GM19467 (cell line): ENCODE measurements around the gene CCNH.
A peak's percentile ranks its signal among the peaks of the same experiment; 100 is the strongest.

Source experiments
- ATAC-seq: cut with Tn5 transposase; IDR thresholded peaks from one replicate; pipeline ENCODE4 v1.9.1; 2021; ENCODE audit warnings: mild to moderate bottlenecking, moderate library complexity; ENCODE audit not compliant: unreplicated experiment

Gene CCNH

GRCh38 chr5:87403899-87404298 lies 8.8 kb downstream of the CCNH start:
- ATAC-seq = no peak

GRCh38 chr5:87403409-87403808 lies 9.3 kb downstream of the CCNH start:
- no peak for ATAC-seq

- no peak for ATAC-seq
These were observed 11.1 kb downstream of the CCNH start for GRCh38 chr5:87401626-87402025.

GRCh38 chr5:87400305-87400899 lies 12.3 kb downstream of the CCNH start:
- peak; percentile 74 for ATAC-seq

GRCh38 chr5:87399720-87400119 lies 13.0 kb downstream of the CCNH start:
- no peak for ATAC-seq

- no peak for ATAC-seq
These were observed 13.6 kb downstream of the CCNH start for GRCh38 chr5:87398981-87399614.

GRCh38 chr5:87394411-87395165 lies 18.1 kb downstream of the CCNH start:
- no peak for ATAC-seq

- no peak for ATAC-seq
These were observed 19.4 kb downstream of the CCNH start for GRCh38 chr5:87393331-87393730.

- ATAC-seq = no peak
These were observed 19.9 kb downstream of the CCNH start for GRCh38 chr5:87392801-87393200.

GRCh38 chr5:87392170-87392569 lies 20.6 kb downstream of the CCNH start:
- no peak for ATAC-seq

- no peak for ATAC-seq
These were observed 22.0 kb downstream of the CCNH start for GRCh38 chr5:87390576-87391199.

GRCh38 chr5:87390075-87390474 lies 22.7 kb downstream of the CCNH start:
- ATAC-seq = peak; percentile 50

- peak; percentile 18 for ATAC-seq
These were observed 23.3 kb downstream of the CCNH start for GRCh38 chr5:87389296-87390034.

- no peak for ATAC-seq
These were observed 24.6 kb downstream of the CCNH start for GRCh38 chr5:87388129-87388528.

GRCh38 chr5:87385802-87386201 lies 26.9 kb downstream of the CCNH start:
- no peak for ATAC-seq

GRCh38 chr5:87383216-87383615 lies 29.5 kb downstream of the CCNH start:
- no peak for ATAC-seq

- no peak for ATAC-seq
These were observed 30.5 kb downstream of the CCNH start for GRCh38 chr5:87382224-87382623.

- no peak for ATAC-seq
These were observed 40.0 kb downstream of the CCNH start for GRCh38 chr5:87372705-87373104.

GRCh38 chr5:87369431-87369830 lies 43.3 kb downstream of the CCNH start:
- ATAC-seq = no peak

- no peak for ATAC-seq
These were observed 44.1 kb downstream of the CCNH start for GRCh38 chr5:87368601-87369000.

- ATAC-seq = no peak
These were observed 45.5 kb downstream of the CCNH start for GRCh38 chr5:87367243-87367642.
